Sciatic nerve (tissue), 2 donors: ENCODE measurements around the gene SORBS1. TPM values are rescaled to one million over a fixed set of nuclear protein-coding genes. Genes with fewer than 3 reads are reported as not detected.

Experiments
- ATAC-seq: fragments of 200-7000 bp; cut with Tn5 transposase; one replicate; pipeline ENCODE4 v1.9.1; 2020; ENCODE audit warnings: mild to moderate bottlenecking, moderate library complexity
- DNase-seq: peaks from one replicate; pipeline ENCODE4 v3.0.0-alpha.2; 2020; ENCODE audit warnings: low spot score
- intact Hi-C: fragments of 100-400 bp; cut with DNase I; formaldehyde crosslinking; loops from one replicate; pipeline ENCODE4 v1.14.2; 2022
- total RNA-seq: library from RNA; stranded (reverse); fragmentation: NEBNext Ultra II Directional; extraction: Animal tissue kit (Norgen Biotek cat#: 25700); gene quantifications from one replicate; pipeline ENCODE4 v1.2.1, GENCODE V29; 2021
- donor health status: DM: no; HTN: no; CAD: no.
- donor health status: DM: no; HTN: no; CAD: no.

SORBS1 gene
- total RNA-seq, 1 donor from 2014 or later, result 593 TPM

- DNase-seq (no peak), ATAC-seq (no peak)
- intact Hi-C loops, result no loop called here
Observed at GRCh38 chr10:95502377-95502776, 58.8 kb downstream of the SORBS1 start.

GRCh38 chr10:95501203-95502094 is 59.7 kb downstream of the SORBS1 start:
- intact Hi-C loops, result no loop called here
- ATAC-seq, result no peak

GRCh38 chr10:95500649-95501048 is 60.5 kb downstream of the SORBS1 start:
- ATAC-seq (no peak), DNase-seq (no peak)
- intact Hi-C loops, result no loop called here

More at GRCh38 chr10:95501203-95502094, 59.7 kb downstream of the SORBS1 start:
- no peak for DNase-seq

- intact Hi-C loops, result no loop called here
- ATAC-seq, result peak; percentile 7
- no peak for DNase-seq
Observed at GRCh38 chr10:95500097-95500496, 61.1 kb downstream of the SORBS1 start.

- intact Hi-C loops, result no loop called here
- ATAC-seq (peak; percentile 77), DNase-seq (no peak)
Observed at GRCh38 chr10:95499482-95499989, 61.6 kb downstream of the SORBS1 start.

- intact Hi-C loops, result no loop called here
- ATAC-seq, result no peak
Observed at GRCh38 chr10:95496951-95497350, 64.2 kb downstream of the SORBS1 start.

GRCh38 chr10:95496246-95496911 is 64.8 kb downstream of the SORBS1 start:
- intact Hi-C loops, result no loop called here
- ATAC-seq, result no peak
- DNase-seq, result no peak

More at GRCh38 chr10:95496951-95497350, 64.2 kb downstream of the SORBS1 start:
- no peak for DNase-seq

- intact Hi-C loops, result no loop called here
- no peak for ATAC-seq
- DNase-seq, result no peak
Observed at GRCh38 chr10:95493862-95494261, 67.3 kb downstream of the SORBS1 start.

- DNase-seq (no peak), ATAC-seq (no peak)
- intact Hi-C loops, result no loop called here
Observed at GRCh38 chr10:95487994-95488393, 73.2 kb downstream of the SORBS1 start.

GRCh38 chr10:95485056-95485844 is 75.9 kb downstream of the SORBS1 start:
- intact Hi-C loops, result no loop called here
- ATAC-seq (no peak), DNase-seq (no peak)

- intact Hi-C loops, result no loop called here
- no peak for DNase-seq
- no peak for ATAC-seq
Observed at GRCh38 chr10:95482501-95483233, 78.5 kb downstream of the SORBS1 start.

- ATAC-seq (no peak), DNase-seq (no peak)
- intact Hi-C loops, result no loop called here
Observed at GRCh38 chr10:95480901-95481491, 80.2 kb downstream of the SORBS1 start.

- ATAC-seq (peak; percentile 41), DNase-seq (no peak)
- intact Hi-C loops, result no loop called here
Observed at GRCh38 chr10:95480102-95480900, 80.9 kb downstream of the SORBS1 start.

GRCh38 chr10:95478935-95479334 is 82.2 kb downstream of the SORBS1 start:
- peak; percentile 4 for ATAC-seq

GRCh38 chr10:95478185-95478584 is 83.0 kb downstream of the SORBS1 start:
- intact Hi-C loops, result no loop called here
- ATAC-seq, result no peak
- no peak for DNase-seq

More at GRCh38 chr10:95478935-95479334, 82.2 kb downstream of the SORBS1 start:
- intact Hi-C loops, result no loop called here
- DNase-seq, result no peak

- DNase-seq, result no peak
- ATAC-seq, result peak; percentile 38
- intact Hi-C loops, result no loop called here
Observed at GRCh38 chr10:95477175-95477520, 84.0 kb downstream of the SORBS1 start.

- no peak for DNase-seq
- intact Hi-C loops, result no loop called here
- no peak for ATAC-seq
Observed at GRCh38 chr10:95476469-95477174, 84.5 kb downstream of the SORBS1 start.
